Femur (tissue), 1 donor: ENCODE measurements around the gene SLC30A7.
"Not testable (repeated sequence)": the region's sequence is repeated elsewhere in the genome, so short reads cannot be mapped to it uniquely, and the experiment has no call there.

Experiments
- DNase-seq: peaks from one replicate; pipeline ENCODE4 v3.0.0-alpha.2; 2017

SLC30A7 gene, protein sequence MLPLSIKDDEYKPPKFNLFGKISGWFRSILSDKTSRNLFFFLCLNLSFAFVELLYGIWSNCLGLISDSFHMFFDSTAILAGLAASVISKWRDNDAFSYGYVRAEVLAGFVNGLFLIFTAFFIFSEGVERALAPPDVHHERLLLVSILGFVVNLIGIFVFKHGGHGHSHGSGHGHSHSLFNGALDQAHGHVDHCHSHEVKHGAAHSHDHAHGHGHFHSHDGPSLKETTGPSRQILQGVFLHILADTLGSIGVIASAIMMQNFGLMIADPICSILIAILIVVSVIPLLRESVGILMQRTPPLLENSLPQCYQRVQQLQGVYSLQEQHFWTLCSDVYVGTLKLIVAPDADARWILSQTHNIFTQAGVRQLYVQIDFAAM

DNA sequence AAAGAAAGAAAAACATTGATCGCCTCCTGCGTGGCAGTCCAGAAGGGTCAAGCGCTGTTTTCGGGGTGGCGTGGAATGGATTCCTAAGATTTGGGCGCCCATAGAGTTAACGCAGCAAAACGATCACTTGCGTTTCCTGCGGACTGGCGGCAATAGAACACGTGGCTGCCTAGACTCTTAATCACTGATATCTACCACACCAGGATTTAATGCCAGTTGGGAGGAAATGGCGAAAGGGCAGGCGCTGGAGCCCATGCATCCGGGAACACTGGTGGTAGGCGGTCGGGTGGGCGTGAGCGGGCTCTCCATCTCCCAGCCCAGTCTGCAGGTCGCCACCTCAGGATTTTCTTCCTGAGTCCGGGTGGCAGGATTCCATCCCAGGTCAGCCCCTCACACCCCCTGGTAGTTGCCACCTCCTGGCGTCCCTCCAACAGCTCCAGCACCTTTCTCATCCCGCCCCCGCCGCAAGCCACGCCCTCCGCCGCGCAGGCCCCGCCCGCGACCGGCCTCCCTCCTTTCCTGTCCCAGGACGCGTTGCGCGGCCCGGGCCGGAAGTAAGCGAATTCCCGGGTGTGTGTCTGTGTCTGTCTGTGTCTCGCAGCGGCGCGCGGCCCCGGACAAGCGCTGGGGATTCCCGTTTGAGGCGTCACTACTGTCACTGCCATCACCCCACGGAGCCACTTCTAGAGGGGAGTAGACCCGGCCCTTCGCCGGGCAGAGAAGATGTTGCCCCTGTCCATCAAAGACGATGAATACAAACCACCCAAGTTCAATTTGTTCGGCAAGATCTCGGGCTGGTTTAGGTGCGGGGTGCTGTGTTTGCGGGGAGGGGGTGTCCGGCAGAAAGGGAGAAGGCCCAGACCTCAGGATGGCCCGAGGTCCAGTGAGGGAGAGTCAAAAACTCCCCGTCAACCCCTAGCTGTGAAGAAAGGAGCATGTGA lies at the start of gene SLC30A7:
TSS of gene SLC30A7 (plus strand) at position 551 of the 941 bp plus-strand sequence. CDS start at position 724, 173 bp downstream.
- DNase-seq: peak; percentile 96

DNA sequence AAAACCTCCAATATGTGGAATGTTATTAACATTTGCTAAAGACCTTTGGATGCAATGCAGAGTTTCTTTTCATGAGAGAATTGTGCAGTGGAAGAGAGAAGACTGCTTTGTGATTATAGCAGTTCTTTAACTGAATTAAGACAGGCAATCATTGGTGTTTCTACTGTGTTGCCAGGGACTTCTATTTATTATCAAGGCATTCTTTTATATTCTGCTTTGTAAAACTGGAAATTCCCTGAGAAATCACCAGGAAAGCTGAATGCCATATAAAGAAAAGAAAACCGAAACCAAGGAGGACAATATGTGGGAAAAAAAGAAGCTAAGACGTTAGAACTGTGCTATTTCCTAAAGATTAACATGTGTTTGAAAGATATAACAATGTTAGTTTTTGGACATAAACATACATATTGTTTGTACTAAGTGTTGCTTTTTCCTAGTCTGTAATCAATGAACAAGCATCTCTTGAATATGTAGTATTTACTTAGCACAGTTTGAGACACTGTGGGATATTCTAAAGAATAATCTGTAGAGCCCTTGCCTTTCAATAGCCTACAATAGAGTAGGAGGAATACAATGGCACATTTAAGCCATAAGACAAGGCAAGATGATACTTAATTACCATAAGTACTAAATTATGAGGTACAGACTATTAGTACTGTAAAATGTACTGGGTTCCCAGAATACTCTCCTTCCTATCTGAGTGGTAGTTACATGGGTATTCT lies 48.4 kb upstream of the SLC30A7 start:
- DNase-seq: no peak

DNA sequence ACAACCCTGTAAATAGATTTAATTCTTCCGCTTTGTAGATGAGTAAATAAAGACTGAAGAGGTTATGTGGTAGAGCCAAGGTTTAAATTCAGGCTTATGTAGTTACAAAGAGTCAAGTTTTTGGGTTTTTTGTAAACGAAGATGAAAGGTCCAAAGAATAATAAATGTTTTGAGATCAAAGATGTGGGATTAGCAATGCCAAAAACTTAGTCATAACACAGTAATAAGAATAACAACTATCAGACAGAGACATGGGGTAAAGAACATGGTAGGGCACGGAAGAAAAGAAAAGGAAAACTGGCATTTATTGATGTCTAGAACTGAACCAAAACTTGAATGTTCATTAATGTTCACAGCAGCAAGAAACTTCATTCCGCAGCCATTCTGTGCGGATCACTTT lies 44.2 kb upstream of the SLC30A7 start:
- no peak for DNase-seq

DNA sequence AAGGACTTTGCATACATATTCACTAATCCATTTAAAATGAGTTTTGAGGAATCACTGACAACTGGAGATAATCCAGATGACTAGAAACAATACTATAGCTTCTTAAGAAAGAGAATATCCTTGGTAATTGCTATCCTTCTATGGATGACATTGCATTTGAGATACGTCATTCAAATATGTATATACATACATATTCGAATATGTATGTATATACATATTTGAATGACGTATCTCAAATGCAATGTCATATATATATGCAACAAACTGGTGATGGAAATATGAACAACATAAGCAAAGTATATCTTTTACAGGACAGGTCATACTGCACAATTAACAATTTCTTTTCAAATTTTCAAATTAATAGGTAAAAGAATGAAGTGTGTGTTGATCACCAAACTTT lies 42.9 kb upstream of the SLC30A7 start:
- no peak for DNase-seq

DNA sequence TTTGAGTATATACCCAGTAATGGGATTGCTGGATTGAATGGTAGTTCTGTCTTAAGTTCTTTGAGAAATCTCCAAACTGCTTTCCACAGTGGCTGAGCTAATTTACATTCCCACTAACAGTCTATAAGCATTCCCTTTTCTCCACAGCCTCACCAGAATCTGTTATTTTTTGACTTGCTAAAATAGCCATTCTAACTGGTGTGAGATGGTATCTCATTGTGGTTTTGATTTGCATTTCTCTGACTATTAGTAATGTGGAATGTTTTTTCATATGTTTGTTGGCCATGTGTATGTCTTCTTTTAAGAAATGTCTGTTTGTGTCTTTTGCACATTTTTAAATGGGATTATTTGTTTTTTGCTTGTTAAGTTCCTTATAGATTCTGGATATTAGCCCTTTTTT lies 40.8 kb upstream of the SLC30A7 start:
- not testable (repeated sequence) for DNase-seq

DNA sequence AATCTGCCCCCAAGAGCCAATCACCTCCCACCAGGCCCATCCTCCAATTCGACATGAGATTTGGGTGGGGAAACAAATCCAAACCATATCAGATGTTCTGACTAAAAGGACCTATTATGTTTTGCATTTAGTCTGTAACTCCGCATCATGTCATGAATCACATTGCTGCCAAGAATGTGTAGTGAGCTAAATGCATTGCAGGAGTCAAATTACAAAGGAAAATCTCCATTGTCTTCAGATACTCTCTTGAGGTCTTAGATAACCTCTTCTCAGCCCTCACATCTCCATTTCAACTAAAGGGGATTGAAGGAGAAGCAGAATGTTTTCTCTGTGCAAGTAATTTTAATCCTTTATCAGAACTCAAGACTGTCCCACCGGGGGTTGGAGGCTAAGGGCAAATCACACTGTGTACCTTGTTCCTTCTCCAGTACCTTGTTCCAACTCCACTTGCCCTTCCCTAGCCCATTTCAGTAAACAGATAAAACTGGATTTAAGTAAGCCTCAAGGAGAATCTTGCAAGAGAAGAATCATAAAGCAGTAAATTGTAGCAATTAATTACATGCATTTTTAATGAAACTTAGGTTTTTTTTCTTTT lies 35.4 kb upstream of the SLC30A7 start:
- DNase-seq: no peak

DNA sequence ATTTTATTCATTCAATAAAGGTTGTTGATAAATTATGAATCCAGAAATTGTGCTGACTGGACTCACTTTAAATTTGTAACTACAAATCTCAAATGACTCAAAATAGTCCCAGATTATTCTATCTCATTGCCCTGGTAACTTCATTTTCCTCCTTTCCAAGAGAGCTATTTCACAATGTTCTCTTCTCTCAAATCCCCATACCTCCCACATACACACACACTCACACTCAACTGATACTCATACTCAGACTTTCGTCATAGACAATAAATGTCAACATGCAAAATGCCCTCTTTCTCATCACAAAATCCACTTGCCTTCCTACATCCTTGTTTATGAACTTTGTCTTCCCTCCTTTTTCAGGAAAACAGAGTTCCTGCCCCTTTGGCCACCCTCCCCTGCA lies 34.5 kb upstream of the SLC30A7 start:
- DNase-seq: no peak

DNA sequence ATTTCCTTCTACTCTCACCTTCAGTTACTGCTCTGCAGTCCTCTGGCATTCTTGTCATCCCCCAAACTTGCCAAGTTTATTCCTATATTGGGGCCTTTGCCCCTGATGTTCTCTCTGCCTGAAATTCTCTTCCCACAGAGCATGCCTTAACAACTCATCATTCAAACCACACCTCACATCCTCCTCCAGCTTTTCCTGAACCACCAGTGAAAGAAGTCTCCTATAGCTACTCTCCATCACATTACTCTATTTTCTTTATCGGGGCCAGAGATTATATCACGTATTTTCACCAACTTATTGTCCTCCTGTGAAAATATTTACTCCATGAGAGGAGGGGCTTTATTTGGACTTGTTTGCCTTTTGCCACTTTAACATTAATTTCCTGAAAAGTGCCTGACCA lies 33.3 kb upstream of the SLC30A7 start:
- DNase-seq: no peak

DNA sequence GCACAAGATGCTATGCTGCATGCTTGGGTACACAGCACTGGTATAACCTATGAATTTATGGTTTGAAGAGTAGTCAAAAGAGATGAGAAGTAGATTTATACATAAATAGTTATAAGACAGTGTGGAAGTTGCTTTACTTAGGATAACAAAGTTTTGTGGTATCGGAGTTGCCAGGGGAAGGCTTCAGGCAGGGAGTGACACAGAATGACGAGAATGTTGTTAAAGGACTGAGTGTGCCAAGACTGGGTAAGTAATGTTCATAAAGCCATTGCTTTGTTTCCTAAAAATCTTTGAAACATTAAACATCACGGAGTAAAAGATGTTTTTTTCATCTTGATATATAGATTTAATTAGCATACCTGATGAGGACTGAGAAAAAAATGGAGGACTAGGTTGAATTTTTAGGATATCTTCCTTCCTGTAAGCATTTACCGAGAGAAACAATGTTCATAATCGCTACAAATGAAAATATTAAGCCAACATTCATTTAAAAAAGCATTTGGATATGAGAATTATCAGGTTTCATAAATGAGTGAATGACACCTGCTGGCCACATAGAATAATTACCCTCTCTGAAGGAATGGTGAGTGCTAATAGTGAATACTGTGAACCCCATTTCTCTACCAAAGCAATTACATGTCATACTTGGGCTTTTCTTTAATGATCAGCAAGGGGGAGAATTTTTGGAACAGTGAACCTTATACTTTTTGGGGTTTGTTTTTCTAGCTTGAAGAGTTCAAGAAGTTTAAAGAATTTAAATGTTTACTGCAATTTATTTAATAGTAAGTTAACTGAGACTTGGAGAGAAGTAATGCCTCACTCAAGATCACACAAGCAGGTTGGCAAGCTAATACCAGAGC lies 29.6 kb upstream of the SLC30A7 start:
- DNase-seq: no peak

DNA sequence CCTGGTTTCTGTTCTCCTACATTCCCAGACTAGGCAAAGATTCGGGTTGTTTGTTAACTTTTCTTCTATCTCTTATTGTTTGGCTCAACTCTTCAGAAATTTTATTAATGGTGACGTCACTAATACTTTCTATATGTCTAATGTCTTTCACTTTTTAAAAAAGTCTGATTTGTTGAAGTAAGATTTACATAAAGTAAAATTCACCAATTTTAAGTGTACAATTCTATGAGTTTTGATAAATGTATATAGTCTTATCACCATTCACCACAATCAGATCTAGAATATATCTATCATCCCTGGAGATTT lies 29.0 kb upstream of the SLC30A7 start:
- no peak for DNase-seq

DNA sequence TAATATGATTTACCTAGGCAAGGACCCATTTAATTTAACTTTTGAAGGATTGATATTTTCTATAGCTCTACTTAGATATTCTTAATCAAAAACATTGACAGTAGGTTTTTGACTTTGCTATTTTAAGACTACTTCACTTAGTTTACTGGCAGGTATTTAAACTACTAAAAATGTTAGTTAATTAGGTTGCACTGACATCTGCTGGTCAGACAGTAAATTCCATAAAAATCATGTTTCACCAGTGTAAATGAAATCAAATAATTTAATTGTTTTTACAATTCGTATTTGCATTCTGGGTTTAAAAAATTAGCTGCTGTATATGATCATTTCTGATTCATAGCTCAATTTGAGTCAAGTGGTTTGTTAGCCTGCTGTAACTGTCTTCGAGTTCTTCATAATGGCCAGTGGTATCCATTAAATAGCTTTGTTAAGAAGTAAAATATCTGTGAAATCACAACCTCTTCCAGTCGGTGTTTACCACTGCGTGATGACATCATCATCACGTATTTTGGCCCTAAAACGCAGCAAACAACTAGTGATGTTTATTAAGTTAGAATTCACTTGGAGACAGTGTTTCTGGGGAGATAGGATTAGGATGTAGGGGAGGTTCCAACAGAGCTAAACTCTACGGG lies 27.4 kb upstream of the SLC30A7 start:
- no peak for DNase-seq

DNA sequence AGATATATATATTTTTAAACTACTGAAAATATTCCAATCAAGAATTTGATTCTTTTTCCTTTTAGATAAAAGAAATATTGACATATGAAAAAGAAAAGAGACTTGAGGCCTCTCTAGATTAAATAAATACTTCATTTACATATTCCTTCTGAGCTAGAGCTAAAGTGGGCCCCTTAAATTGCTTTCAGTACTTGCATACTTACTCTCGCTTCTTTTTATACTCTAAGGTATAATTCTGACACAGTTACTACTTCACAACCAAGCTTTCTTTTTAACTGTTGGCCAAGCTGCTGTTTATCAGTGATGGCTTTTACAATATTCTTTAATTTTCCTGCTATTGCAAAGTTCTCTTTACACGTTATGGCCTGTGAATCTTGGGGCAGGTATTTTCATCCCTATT lies 25.9 kb upstream of the SLC30A7 start:
- DNase-seq: no peak

DNA sequence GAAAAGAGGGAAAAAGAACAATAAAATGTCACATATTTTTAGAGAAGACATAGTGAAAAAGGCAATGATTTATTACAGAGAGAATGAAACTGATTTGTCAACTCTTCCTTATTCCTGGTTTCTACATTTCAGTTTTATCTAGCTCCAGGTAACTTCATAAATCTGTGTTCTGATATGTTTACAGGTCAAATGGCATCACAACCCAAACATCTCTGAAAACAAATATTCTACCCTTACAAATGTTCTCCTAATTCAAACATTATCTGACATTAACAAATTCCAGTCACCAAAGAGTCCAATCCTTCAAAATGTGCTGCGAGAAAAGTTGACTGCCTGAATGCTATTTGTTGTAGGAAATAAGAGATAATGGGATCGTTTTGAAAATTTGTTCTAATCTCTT lies 21.5 kb upstream of the SLC30A7 start:
- DNase-seq: no peak

DNA sequence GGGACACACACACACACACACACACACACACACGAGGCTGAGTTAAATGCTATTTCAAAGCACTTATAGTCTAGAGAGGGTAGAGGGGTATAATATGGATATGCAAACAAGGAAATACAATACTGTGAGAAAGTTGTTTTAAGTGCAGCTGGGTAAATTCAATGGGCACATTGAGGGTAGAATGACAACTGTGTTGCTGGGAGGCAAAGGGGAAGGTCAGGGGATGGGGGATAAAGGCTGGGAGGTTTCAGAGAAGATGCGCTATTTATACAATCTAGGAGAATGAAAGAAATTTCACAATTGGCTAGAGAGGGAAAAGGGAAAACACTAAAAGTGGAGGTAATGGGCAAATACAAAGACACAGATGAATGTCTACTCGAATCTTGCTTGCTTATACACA lies 20.7 kb upstream of the SLC30A7 start:
- no peak for DNase-seq

DNA sequence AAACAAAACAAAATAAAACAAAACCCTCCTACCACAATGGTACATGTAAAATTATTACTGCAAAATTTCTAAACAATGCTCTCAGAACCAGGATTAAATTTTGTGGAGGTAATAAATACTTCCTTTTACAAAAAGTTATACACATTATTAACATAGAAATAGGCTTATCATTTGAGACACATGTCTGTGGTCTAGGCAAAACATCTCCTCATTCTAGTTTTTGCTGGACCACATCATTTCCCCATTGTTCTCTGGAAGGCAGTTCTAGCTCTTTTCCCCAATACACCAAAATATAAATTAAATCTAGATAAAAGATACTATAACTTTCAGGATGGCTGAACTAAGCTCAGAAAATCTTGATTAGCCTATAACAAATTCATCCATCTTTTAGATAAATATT lies 19.6 kb upstream of the SLC30A7 start:
- DNase-seq: no peak

DNA sequence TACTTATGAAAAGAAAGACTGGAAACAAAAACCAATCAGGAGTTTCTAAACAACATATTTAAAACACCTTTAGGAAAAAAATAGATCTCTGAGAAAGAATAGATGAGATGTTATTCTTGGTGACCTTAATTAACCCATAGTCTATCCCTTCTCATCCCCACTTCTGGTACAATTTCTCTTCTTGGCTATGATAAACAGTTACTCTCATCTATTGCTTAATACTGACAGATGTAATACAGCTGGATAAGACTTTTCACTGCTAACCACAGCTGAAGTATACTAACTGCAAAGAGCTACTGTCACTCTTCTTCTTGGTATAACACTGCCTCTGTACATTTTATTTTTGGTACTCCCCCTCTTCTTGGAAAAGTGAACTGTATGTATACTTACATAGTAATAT lies 16.5 kb upstream of the SLC30A7 start:
- no peak for DNase-seq

DNA sequence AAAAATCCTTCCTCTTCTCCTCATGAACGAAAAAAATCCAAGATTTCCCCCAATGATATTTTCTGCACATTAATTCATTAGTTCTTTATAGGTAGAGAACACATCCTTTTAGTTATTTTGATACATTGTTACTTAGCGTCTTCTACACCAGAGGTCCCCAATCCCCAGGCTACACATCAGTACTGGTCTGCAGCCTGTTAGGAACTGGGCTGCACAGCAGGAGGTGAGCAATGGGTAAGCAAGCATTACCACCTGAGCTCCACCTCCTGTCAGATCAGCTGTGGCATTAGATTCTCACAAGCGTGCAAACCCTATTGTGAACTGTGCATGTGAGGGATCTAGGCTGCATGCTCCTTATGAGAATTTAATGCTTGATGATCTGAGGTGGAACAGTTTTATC lies 14.2 kb upstream of the SLC30A7 start:
- DNase-seq: no peak

DNA sequence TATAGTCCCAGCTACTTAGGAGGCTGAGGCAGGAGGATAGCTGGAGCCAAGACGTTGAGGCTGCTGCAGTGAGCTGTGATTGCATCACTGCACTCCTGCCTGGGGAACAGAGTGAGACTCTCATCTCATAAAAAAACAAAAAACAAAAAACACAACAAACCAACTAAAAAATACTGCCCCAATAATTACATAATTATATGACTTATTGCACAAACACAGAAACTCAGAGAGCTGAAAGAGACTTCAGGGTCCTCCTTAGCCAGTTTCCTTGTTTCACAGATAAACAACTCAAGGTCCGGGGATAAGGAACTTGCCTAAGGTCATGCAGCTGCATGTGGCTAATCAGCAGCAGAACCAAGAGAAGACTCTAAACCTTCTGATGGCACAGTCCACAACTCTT lies 13.2 kb upstream of the SLC30A7 start:
- no peak for DNase-seq

DNA sequence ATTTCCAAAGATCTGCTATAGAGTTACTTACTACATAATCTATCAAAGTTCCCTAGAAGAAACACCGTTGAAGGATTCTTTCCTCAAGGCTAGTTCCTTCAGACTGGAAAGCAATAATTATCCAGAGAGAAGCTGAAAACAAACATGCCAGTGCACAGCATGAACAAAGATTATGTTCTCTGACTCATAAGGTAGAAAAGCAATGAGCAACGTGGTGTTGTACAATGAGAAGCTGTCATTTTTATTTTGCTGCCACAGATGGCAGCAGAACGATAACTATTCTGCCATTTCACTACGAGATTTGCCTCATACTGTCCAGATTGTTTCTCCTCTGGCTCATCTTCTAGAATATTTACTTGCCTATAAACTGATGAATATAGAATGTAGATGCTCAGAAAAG lies 11.9 kb upstream of the SLC30A7 start:
- no peak for DNase-seq

DNA sequence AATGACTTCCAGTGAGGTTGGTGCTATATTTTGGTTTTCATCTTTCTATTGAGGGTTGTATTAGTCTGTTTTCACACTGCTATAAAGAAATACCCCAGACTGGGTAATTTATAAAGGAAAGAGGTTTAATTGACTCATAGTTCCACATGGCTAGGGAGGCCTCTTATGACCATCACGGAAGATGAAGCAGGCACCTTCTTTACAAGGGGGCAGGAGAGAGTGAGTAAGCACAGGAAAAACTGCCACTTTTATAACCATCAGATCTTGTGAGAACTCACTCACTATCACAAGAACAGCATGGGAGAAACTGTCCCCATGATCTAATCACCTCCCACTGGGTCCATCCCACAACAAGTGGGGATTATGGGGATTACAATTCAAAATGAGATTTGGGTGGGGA lies 6.9 kb upstream of the SLC30A7 start:
- DNase-seq: not testable (repeated sequence)

DNA sequence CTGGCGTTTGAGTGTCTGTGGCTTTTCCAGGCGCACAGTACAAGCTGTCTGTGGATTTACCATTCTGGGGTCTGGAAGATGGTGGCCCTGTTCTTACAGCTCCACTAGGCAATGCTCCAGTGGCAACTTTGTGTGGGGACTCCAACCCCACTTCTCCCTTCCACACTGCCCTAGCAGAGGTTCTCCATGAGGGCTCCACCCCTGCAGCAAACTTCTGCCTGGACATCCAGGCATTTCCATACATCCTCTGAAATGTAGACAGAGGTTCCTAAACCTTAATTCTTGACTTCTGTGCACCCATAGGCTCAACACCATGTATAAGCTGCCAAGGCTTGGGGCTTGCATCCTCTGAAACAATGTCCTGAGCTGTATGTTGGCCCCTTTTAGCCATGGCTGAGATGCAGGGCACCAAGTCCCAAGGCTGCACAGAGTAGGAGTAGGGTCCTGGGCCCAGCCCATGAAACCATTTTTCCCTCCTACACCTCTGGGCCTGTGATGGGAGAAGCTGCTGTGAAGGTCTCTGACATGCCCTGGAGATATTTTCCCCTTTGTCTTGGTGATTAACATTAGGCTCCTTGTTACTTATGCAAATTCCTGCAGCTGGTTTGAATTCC lies 5.9 kb upstream of the SLC30A7 start:
- not testable (repeated sequence) for DNase-seq
